GM18517 (cell line): ENCODE measurements around the gene GPR55.

Experiments used
- ATAC-seq: cut with Tn5 transposase; IDR thresholded peaks from one replicate; pipeline ENCODE4 v1.9.1; 2021; ENCODE audit warnings: mild to moderate bottlenecking, moderate library complexity; ENCODE audit not compliant: unreplicated experiment

GPR55 gene

GRCh38 chr2:230870544-230871360 is 54.3 kb downstream of the GPR55 start:
- ATAC-seq, result no peak

- no peak for ATAC-seq
These were observed 55.0 kb downstream of the GPR55 start for GRCh38 chr2:230869914-230870543.

- ATAC-seq, result no peak
These were observed 55.8 kb downstream of the GPR55 start for GRCh38 chr2:230868947-230869913.

GRCh38 chr2:230868161-230868946 is 56.7 kb downstream of the GPR55 start:
- no peak for ATAC-seq

GRCh38 chr2:230866756-230867523 is 58.1 kb downstream of the GPR55 start:
- no peak for ATAC-seq

- ATAC-seq, result no peak
These were observed 59.0 kb downstream of the GPR55 start for GRCh38 chr2:230865766-230866755.

- no peak for ATAC-seq
These were observed 59.7 kb downstream of the GPR55 start for GRCh38 chr2:230865307-230865765.

GRCh38 chr2:230864605-230865306 is 60.3 kb downstream of the GPR55 start, which contains the start of gene ITM2C:
ITM2C (plus strand) TSS chr2:230864942; CDS start chr2:230865026, 84 bp downstream.
- peak; percentile 71 for ATAC-seq

GRCh38 chr2:230864122-230864604 is 60.9 kb downstream of the GPR55 start:
- ATAC-seq, result no peak

- no peak for ATAC-seq
These were observed 61.5 kb downstream of the GPR55 start for GRCh38 chr2:230863442-230864121.

GRCh38 chr2:230863031-230863430 is 62.0 kb downstream of the GPR55 start:
- no peak for ATAC-seq

- no peak for ATAC-seq
These were observed 62.8 kb downstream of the GPR55 start for GRCh38 chr2:230862292-230862691.

GRCh38 chr2:230861552-230862255 is 63.3 kb downstream of the GPR55 start:
- no peak for ATAC-seq
